DOHH2 (cell line): ENCODE data around the gene EPHA3.

Source experiments
- H3F3A ChIP-seq: fragments of 200-600 bp; sonication (generic), shearing (Covaris generic); 2 replicates; pipeline ENCODE4 v1.6.0; 2016; ENCODE audit warnings: antibody characterized with exemption, mild to moderate bottlenecking; ENCODE audit not compliant: control insufficient read depth, insufficient read depth
- H3K27ac ChIP-seq: fragments of 200-600 bp; sonication (generic); 2 replicates; pipeline ENCODE4 v1.5.1; 2014; ENCODE audit warnings: low read depth, mild to moderate bottlenecking, low read length, moderate library complexity
- H3K27me3 ChIP-seq: fragments of 200-600 bp; sonication (generic); 2 replicates; pipeline ENCODE4 v1.6.1; 2014; ENCODE audit warnings: mild to moderate bottlenecking, low read length, mixed read lengths; ENCODE audit not compliant: control insufficient read depth
- H3K36me3 ChIP-seq: fragments of 200-600 bp; sonication (generic); 2 replicates; pipeline ENCODE4 v1.6.1; 2014; ENCODE audit warnings: mild to moderate bottlenecking, low read length, moderate library complexity, mixed read lengths; ENCODE audit not compliant: control insufficient read depth
- H3K4me1 ChIP-seq: fragments of 200-600 bp; sonication (generic); 2 replicates; pipeline ENCODE4 v1.6.1; 2014; ENCODE audit warnings: mild to moderate bottlenecking, low read length, mixed read lengths; ENCODE audit not compliant: control insufficient read depth
- H3K4me2 ChIP-seq: fragments of 200-600 bp; sonication (generic); 2 replicates; pipeline ENCODE4 v1.6.0; 2014; ENCODE audit warnings: mild to moderate bottlenecking, low read length, moderate library complexity
- H3K4me3 ChIP-seq: fragments of 200-600 bp; sonication (generic); 2 replicates; pipeline ENCODE4 v1.5.1; 2014; ENCODE audit warnings: mild to moderate bottlenecking, low read length, mixed read lengths
- H3K79me2 ChIP-seq: fragments of 200-600 bp; sonication (generic); 2 replicates; pipeline ENCODE4 v1.6.1; 2014; ENCODE audit warnings: mild to moderate bottlenecking, low read length, mixed read lengths; ENCODE audit not compliant: control insufficient read depth
- H3K9me2 ChIP-seq: fragments of 200-600 bp; sonication (generic); replicated peaks from 2 replicates; pipeline ENCODE4 v1.6.1; 2014; ENCODE audit warnings: mild to moderate bottlenecking, low read length, mixed read lengths; ENCODE audit not compliant: control insufficient read depth
- H3K9me3 ChIP-seq: fragments of 200-600 bp; sonication (generic); 2 replicates; pipeline ENCODE4 v1.6.1; 2014; ENCODE audit warnings: antibody characterized with exemption, low read length, mixed read lengths; ENCODE audit not compliant: control insufficient read depth, insufficient read depth
- H4K20me1 ChIP-seq: fragments of 200-600 bp; sonication (generic); 2 replicates; pipeline ENCODE4 v1.6.0; 2014; ENCODE audit warnings: low read depth, mild to moderate bottlenecking, antibody characterized with exemption, low read length, moderate library complexity; ENCODE audit not compliant: control insufficient read depth, insufficient read depth
- EZH2phosphoT487 ChIP-seq: fragments of 200-600 bp; sonication (generic); IDR thresholded peaks from 2 replicates; pipeline ENCODE4 v1.6.1; 2017; ENCODE audit warnings: borderline replicate concordance, mild to moderate bottlenecking, antibody characterized with exemption, low read length, moderate library complexity, mixed read lengths
- TF ChIP-seq, protein P1 (sequence below): fragments of 200-600 bp; sonication (generic); IDR thresholded peaks from one replicate; pipeline ENCODE4 v1.5.1; 2014; ENCODE audit warnings: antibody characterized with exemption, mild to moderate bottlenecking, low read depth, low read length; ENCODE audit not compliant: poor library complexity, severe bottlenecking

Gene EPHA3

GRCh38 chr3:89440386-89440785, 333.0 kb downstream of the EPHA3 start:
- no peaks in the 10 kb centered on the region for H3F3A ChIP-seq
- H3K4me3 ChIP-seq, result no peak overlapping the region
- no peaks in the 10 kb centered on the region for H3K4me1 ChIP-seq
- no peak overlapping the region for H3K4me2 ChIP-seq
- H4K20me1 ChIP-seq, result no peaks in the 10 kb centered on the region
- no peak for TF ChIP-seq EZH2phosphoT487
- TF ChIP-seq, protein P1, sequence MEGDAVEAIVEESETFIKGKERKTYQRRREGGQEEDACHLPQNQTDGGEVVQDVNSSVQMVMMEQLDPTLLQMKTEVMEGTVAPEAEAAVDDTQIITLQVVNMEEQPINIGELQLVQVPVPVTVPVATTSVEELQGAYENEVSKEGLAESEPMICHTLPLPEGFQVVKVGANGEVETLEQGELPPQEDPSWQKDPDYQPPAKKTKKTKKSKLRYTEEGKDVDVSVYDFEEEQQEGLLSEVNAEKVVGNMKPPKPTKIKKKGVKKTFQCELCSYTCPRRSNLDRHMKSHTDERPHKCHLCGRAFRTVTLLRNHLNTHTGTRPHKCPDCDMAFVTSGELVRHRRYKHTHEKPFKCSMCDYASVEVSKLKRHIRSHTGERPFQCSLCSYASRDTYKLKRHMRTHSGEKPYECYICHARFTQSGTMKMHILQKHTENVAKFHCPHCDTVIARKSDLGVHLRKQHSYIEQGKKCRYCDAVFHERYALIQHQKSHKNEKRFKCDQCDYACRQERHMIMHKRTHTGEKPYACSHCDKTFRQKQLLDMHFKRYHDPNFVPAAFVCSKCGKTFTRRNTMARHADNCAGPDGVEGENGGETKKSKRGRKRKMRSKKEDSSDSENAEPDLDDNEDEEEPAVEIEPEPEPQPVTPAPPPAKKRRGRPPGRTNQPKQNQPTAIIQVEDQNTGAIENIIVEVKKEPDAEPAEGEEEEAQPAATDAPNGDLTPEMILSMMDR, result no peak
- no peaks in the 10 kb centered on the region for H3K36me3 ChIP-seq
- no peak overlapping the region for H3K27ac ChIP-seq
- no peaks in the 10 kb centered on the region for H3K27me3 ChIP-seq
- H3K9me2 ChIP-seq, result no peaks in the 10 kb centered on the region
- H3K9me3 ChIP-seq, result no peaks in the 10 kb centered on the region
- H3K79me2 ChIP-seq, result no peaks in the 10 kb centered on the region

- Histone ChIP-seq H3K36me3 (no peaks in the 10 kb centered on the region), H4K20me1 (no peaks in the 10 kb centered on the region), H3F3A (no peaks in the 10 kb centered on the region), H3K9me2 (no peaks in the 10 kb centered on the region), H3K4me3 (no peak overlapping the region), H3K79me2 (no peaks in the 10 kb centered on the region), H3K27ac (no peak overlapping the region), H3K4me1 (no peaks in the 10 kb centered on the region), H3K27me3 (no peaks in the 10 kb centered on the region), H3K9me3 (no peaks in the 10 kb centered on the region), H3K4me2 (no peak overlapping the region)
- TF ChIP-seq, protein P1, result no peak
- no peak for TF ChIP-seq EZH2phosphoT487
Observed at GRCh38 chr3:89441141-89441540, 333.7 kb downstream of the EPHA3 start.

- H3K4me3 ChIP-seq, result no peak overlapping the region
- H3K9me2 ChIP-seq, result no peaks in the 10 kb centered on the region
- H4K20me1 ChIP-seq, result no peaks in the 10 kb centered on the region
- H3F3A ChIP-seq, result no peaks in the 10 kb centered on the region
- no peaks in the 10 kb centered on the region for H3K4me1 ChIP-seq
- H3K4me2 ChIP-seq, result no peak overlapping the region
- no peaks in the 10 kb centered on the region for H3K9me3 ChIP-seq
- H3K27ac ChIP-seq, result no peak overlapping the region
- H3K36me3 ChIP-seq, result no peaks in the 10 kb centered on the region
- no peaks in the 10 kb centered on the region for H3K79me2 ChIP-seq
- no peaks in the 10 kb centered on the region for H3K27me3 ChIP-seq
- no peak for TF ChIP-seq EZH2phosphoT487
- TF ChIP-seq, protein P1, result no peak
Observed at GRCh38 chr3:89446593-89446992, 339.2 kb downstream of the EPHA3 start.

DNA sequence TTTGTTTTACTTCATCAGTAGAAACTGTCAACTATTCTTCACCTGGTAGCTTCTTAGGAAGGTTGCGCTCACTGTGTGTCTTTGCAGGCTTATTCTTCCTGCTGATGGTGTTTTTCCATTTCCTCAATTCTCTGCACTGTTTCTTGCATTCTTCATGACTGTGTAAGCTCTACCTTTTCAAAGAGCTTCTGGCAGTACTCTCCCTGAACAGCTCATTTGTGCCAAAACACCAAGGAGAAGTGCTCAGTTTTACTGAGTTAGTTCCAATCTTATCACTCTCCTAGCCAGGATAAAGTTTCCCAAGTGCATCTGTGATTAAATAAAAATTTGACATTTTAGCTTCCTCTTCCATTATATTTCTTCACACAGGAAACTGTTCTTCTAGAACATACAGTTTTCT, 339.8 kb downstream of the EPHA3 start:
- Histone ChIP-seq H4K20me1 (no peaks in the 10 kb centered on the region), H3K27ac (no peak overlapping the region), H3K4me3 (no peak overlapping the region), H3F3A (no peaks in the 10 kb centered on the region), H3K36me3 (no peaks in the 10 kb centered on the region), H3K4me2 (no peak overlapping the region), H3K9me2 (no peaks in the 10 kb centered on the region), H3K9me3 (no peaks in the 10 kb centered on the region), H3K27me3 (no peaks in the 10 kb centered on the region), H3K79me2 (no peaks in the 10 kb centered on the region), H3K4me1 (no peaks in the 10 kb centered on the region)
- TF ChIP-seq, protein P1, result no peak
- no peak for TF ChIP-seq EZH2phosphoT487
